ENCODE results near the gene SHROOM3. TPM values are rescaled to one million over a fixed set of nuclear protein-coding genes. Genes with fewer than 3 reads are reported as not detected.

SHROOM3 gene
- total and polyA plus RNA-seq, 2 of the 13 experiments (the other 11 are each of a cell fraction or from before 2014, with no cell fraction given): 0.01 TPM; not detected in 1

DNA sequence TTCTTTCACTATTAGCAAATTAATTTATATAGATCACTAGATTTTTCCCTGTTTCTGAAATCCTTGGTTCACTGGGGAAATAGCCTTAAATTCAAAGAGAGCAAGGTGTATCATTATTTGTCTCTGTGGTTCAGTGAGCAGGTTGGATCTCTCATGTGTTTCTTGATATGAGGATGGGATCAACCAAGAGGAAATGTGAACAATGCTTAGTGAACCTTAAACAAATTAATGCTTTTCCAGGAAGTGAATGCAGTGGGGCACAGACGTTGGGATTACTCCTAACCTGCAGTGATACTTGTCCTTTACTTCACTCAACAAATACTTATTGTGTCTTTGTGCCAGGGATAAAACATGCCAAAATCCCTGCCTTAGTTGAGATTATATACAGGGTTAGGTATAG, 193.2 kb downstream of the SHROOM3 start:
- Histone ChIP-seq H3K9ac (ENCODE audit: insufficient read depth, low read depth, low read length) (no peak overlapping the region), H4K20me1 (ENCODE audit: insufficient read depth, low read length) (no peaks in the 10 kb centered on the region), H3K79me2 (ENCODE audit: insufficient read depth, low read length) (no peaks in the 10 kb centered on the region), H2AFZ (ENCODE audit: low read length) (no peak overlapping the region), H3K27me3 (ENCODE audit: control insufficient read depth in 1 of 2, insufficient read depth in 2 of 2, low read length in 2 of 2) (no peaks in the 10 kb centered on the region; a peak in 1 of 5 replicates), H3K4me2 (ENCODE audit: low read depth, low read length) (no peak overlapping the region), H3K4me3 (replicated peaks in 1 of 3; ENCODE audit: insufficient read depth in 1 of 3, low read depth in 2 of 3, low read length in 3 of 3) (no peak overlapping the region), H3K27ac (ENCODE audit: extremely low read length, insufficient read depth, low read length) (no peak overlapping the region), H3K9me3 (ENCODE audit: low read length) (no peaks in the 10 kb centered on the region), H3K36me3 (replicated peaks in 1 of 2; ENCODE audit: control insufficient read depth in 1 of 2, insufficient read depth in 2 of 2, low read length in 2 of 2) (no peaks in the 10 kb centered on the region), H3K4me1 (ENCODE audit: insufficient read depth, low read length) (no peaks in the 10 kb centered on the region)
- DNase-seq (ENCODE audit: low spot score): no peak
- ChIA-PET POLR2A (no interaction called here), CTCF (ENCODE audit: low intra/inter-chr PET ratio, low total read pairs) (no interaction called here)
- intact Hi-C loops (cut with micrococcal nuclease; ENCODE audit: unreplicated experiment) (no loop called here), in situ Hi-C loops (cut with HindIII; ENCODE audit: extremely low pct_ligation_motif_present, low pct_unique_long_range_greater_than_20kb) (no loop called here)
- WGBS (ENCODE audit: low lambda C conversion rate): 0% methylated on average over 1 of the region's 1 CpG
- TF ChIP-seq ZNF614 (CRISPR knock-in tag; IDR thresholded peaks at IDR 0.05; ENCODE audit: borderline replicate concordance) (no peak), ZNF577 (CRISPR knock-in tag; IDR thresholded peaks at IDR 0.05; ENCODE audit: borderline replicate concordance, low read depth) (no peak), TBL1XR1 (IDR thresholded peaks at IDR 0.05; ENCODE audit: borderline replicate concordance, low read length, partially characterized antibody) (no peak), FOXK2 (IDR thresholded peaks at IDR 0.05) (no peak), HOXD1 (CRISPR knock-in tag; IDR thresholded peaks at IDR 0.05) (no peak), AGO2 (optimal IDR thresholded peaks at IDR 0.05; ENCODE audit: low read depth, low read length) (no peak), TGIF2 (CRISPR knock-in tag; IDR thresholded peaks at IDR 0.05) (no peak)
- TF ChIP-seq, protein P1, sequence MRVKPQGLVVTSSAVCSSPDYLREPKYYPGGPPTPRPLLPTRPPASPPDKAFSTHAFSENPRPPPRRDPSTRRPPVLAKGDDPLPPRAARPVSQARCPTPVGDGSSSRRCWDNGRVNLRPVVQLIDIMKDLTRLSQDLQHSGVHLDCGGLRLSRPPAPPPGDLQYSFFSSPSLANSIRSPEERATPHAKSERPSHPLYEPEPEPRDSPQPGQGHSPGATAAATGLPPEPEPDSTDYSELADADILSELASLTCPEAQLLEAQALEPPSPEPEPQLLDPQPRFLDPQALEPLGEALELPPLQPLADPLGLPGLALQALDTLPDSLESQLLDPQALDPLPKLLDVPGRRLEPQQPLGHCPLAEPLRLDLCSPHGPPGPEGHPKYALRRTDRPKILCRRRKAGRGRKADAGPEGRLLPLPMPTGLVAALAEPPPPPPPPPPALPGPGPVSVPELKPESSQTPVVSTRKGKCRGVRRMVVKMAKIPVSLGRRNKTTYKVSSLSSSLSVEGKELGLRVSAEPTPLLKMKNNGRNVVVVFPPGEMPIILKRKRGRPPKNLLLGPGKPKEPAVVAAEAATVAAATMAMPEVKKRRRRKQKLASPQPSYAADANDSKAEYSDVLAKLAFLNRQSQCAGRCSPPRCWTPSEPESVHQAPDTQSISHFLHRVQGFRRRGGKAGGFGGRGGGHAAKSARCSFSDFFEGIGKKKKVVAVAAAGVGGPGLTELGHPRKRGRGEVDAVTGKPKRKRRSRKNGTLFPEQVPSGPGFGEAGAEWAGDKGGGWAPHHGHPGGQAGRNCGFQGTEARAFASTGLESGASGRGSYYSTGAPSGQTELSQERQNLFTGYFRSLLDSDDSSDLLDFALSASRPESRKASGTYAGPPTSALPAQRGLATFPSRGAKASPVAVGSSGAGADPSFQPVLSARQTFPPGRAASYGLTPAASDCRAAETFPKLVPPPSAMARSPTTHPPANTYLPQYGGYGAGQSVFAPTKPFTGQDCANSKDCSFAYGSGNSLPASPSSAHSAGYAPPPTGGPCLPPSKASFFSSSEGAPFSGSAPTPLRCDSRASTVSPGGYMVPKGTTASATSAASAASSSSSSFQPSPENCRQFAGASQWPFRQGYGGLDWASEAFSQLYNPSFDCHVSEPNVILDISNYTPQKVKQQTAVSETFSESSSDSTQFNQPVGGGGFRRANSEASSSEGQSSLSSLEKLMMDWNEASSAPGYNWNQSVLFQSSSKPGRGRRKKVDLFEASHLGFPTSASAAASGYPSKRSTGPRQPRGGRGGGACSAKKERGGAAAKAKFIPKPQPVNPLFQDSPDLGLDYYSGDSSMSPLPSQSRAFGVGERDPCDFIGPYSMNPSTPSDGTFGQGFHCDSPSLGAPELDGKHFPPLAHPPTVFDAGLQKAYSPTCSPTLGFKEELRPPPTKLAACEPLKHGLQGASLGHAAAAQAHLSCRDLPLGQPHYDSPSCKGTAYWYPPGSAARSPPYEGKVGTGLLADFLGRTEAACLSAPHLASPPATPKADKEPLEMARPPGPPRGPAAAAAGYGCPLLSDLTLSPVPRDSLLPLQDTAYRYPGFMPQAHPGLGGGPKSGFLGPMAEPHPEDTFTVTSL (CRISPR knock-in tag; IDR thresholded peaks at IDR 0.05; ENCODE audit: borderline replicate concordance): no peak
- TF ChIP-seq, protein P2, sequence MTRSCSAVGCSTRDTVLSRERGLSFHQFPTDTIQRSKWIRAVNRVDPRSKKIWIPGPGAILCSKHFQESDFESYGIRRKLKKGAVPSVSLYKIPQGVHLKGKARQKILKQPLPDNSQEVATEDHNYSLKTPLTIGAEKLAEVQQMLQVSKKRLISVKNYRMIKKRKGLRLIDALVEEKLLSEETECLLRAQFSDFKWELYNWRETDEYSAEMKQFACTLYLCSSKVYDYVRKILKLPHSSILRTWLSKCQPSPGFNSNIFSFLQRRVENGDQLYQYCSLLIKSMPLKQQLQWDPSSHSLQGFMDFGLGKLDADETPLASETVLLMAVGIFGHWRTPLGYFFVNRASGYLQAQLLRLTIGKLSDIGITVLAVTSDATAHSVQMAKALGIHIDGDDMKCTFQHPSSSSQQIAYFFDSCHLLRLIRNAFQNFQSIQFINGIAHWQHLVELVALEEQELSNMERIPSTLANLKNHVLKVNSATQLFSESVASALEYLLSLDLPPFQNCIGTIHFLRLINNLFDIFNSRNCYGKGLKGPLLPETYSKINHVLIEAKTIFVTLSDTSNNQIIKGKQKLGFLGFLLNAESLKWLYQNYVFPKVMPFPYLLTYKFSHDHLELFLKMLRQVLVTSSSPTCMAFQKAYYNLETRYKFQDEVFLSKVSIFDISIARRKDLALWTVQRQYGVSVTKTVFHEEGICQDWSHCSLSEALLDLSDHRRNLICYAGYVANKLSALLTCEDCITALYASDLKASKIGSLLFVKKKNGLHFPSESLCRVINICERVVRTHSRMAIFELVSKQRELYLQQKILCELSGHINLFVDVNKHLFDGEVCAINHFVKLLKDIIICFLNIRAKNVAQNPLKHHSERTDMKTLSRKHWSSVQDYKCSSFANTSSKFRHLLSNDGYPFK (CRISPR knock-in tag; IDR thresholded peaks at IDR 0.05; ENCODE audit: borderline replicate concordance): no peak
- TF ChIP-seq, protein P3, sequence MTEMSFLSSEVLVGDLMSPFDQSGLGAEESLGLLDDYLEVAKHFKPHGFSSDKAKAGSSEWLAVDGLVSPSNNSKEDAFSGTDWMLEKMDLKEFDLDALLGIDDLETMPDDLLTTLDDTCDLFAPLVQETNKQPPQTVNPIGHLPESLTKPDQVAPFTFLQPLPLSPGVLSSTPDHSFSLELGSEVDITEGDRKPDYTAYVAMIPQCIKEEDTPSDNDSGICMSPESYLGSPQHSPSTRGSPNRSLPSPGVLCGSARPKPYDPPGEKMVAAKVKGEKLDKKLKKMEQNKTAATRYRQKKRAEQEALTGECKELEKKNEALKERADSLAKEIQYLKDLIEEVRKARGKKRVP (CRISPR knock-in tag; IDR thresholded peaks at IDR 0.05): no peak
- TF ChIP-seq, protein P4, sequence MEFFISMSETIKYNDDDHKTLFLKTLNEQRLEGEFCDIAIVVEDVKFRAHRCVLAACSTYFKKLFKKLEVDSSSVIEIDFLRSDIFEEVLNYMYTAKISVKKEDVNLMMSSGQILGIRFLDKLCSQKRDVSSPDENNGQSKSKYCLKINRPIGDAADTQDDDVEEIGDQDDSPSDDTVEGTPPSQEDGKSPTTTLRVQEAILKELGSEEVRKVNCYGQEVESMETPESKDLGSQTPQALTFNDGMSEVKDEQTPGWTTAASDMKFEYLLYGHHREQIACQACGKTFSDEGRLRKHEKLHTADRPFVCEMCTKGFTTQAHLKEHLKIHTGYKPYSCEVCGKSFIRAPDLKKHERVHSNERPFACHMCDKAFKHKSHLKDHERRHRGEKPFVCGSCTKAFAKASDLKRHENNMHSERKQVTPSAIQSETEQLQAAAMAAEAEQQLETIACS (CRISPR knock-in tag; IDR thresholded peaks at IDR 0.05): no peak
- no peak for ATAC-seq
- no peak for FAIRE-seq
- no TSS peak for BruUV-seq (replicated peaks)

All from HepG2 (cell line).